GM19467 (cell line): ENCODE results near the gene TSHR.

Experiments used
- ATAC-seq: cut with Tn5 transposase; IDR thresholded peaks from one replicate; pipeline ENCODE4 v1.9.1; 2021; ENCODE audit warnings: mild to moderate bottlenecking, moderate library complexity; ENCODE audit not compliant: unreplicated experiment

Gene TSHR

GRCh38 chr14:81170104-81170828, 214.8 kb downstream of the TSHR start:
- ATAC-seq = peak; percentile 94

GRCh38 chr14:81170829-81171195, 215.4 kb downstream of the TSHR start:
- no peak for ATAC-seq

- ATAC-seq = no peak
Measured at GRCh38 chr14:81172353-81172752, 216.9 kb downstream of the TSHR start.

GRCh38 chr14:81172881-81173280, 217.5 kb downstream of the TSHR start:
- no peak for ATAC-seq

GRCh38 chr14:81176241-81176640, 220.8 kb downstream of the TSHR start:
- no peak for ATAC-seq

GRCh38 chr14:81177225-81177624, 221.8 kb downstream of the TSHR start:
- ATAC-seq = no peak

- ATAC-seq = peak; percentile 49
Measured at GRCh38 chr14:81178063-81178462, 222.6 kb downstream of the TSHR start.

- ATAC-seq = no peak
Measured at GRCh38 chr14:81179631-81180030, 224.2 kb downstream of the TSHR start.

GRCh38 chr14:81187832-81188522, 232.6 kb downstream of the TSHR start:
- ATAC-seq = peak; percentile 71

GRCh38 chr14:81192594-81192993, 237.2 kb downstream of the TSHR start:
- ATAC-seq = no peak

- no peak for ATAC-seq
Measured at GRCh38 chr14:81193924-81194633, 238.7 kb downstream of the TSHR start.
